Suppressor macrophage treated with lipopolysaccharide for 1 hour (primary cell): ENCODE results near the gene CDC14B.
"Not testable (repeated sequence)": the region's sequence is repeated elsewhere in the genome, so short reads cannot be mapped to it uniquely, and the experiment has no call there.

Source experiments
- DNase-seq, 3 donors: peaks; one replicate each; pipeline ENCODE4 v3.0.0-alpha.2; 2020 to 2022

CDC14B gene

GRCh38 chr9:96619491-96620180 lies at the start of gene CDC14B:
CDC14B (minus strand) TSS chr9:96619843; CDS start chr9:96619378, 465 bp downstream.
- DNase-seq: peak; percentile 72 to 85 (median 75)

DNA sequence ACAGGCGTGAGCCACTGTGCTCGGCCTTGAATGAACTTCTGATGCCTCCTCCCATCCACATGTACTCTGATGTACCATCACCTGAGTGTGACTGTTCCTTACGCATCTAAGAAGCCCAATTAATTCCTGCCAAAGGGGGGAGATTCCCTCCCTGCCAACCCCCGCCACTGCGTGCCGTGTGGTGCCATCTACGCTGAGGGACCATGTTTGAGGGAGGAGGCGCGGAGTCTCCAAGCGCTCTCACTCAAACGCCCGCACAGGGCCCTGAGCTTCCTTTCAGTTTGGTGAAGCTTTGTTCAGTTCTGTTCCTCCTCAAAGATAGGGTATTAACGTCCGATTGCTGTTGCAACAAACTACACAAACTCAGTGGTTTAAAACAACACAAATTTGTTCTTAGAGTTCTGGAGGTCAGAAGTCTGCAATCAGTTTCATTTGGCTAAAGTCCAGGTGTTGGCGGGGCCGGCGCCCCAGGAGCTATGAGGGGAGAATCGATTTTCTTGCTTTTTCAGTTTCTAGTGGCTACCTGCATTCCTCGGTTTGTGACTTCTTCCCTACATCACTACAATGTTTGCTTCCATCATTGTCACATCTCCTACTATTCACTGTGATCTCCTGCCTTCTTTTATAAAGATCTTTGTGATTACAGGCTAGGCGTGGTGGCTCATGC lies 49.4 kb upstream of the CDC14B start:
- no peak for DNase-seq

DNA sequence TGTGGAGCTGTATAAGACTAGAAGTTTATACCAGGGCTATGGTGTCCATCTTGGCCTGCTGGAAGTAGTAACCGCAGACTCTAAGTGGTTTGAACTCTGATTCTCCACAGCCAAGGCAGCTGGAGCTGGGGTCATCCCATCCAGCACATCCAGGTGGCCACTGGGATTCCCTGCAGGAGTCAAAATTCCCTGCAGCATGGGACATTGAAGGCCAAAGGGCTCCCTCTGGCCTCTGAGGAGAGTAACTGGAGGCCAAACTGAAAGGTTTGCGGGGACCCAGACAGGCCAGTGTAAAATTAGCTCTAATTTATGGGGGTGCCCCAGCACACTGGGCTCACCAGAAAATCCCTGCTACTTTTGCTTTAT lies 47.7 kb upstream of the CDC14B start:
- no peak for DNase-seq

DNA sequence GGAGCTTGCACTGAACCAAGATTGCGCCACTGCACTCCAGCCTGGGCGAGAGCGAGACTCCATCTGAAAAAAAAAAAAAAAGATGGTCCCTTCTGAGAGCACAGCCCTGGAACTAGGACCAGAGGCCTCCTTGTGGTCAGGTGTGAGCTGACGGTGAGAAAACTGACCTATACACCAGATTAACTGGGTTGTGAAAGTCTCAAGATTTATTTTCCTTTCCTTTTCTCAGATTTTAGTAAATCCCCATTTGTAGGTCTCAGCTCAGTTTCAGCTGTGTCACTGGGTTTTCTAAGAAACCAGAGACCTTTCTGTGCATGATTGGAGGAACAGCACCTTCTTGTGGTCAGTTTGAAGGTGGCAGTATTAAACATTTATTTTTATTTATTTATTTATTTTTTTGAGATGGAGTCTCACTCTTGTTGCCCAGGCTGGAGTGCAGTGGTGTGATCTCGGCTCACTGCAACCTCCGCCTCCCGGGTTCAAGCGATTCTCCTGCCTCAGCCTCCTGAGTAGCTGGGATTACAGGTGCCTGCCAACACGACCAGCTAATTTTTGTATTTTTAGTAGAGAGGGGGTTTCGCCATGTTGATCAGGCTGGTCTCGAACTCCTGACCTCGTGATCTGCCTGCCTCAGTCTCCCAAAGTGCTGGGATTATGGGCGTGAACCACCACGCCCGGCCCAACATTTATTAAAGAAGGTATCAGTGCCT lies 47.2 kb upstream of the CDC14B start:
- DNase-seq: peak; percentile 77 to 90 (median 86)

GRCh38 chr9:96665789-96666188 lies 46.1 kb upstream of the CDC14B start:
- DNase-seq: no peak

GRCh38 chr9:96663506-96664120 lies 44.0 kb upstream of the CDC14B start:
- no peak for DNase-seq

DNA sequence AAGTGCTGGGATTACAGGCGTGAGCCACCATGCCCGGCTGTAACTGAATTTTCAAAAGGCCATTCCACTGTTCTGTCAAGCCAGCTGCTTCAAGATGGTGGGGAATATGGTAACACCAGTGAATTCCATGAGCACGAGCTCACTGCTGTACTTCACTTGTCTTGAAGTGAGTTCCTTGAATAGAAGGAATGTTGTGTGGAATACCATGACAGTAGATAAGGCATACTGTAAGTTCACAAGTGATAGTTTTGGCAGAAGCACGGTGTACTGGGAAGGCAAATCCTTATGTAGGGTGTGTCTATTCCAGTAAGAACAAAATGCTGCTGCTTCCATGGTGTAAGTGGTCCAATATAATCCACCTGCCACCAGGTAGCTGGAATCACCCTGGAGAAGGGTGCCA lies 42.1 kb upstream of the CDC14B start:
- DNase-seq: no peak

- DNase-seq: no peak
These were observed 41.1 kb upstream of the CDC14B start for GRCh38 chr9:96660692-96661248.

DNA sequence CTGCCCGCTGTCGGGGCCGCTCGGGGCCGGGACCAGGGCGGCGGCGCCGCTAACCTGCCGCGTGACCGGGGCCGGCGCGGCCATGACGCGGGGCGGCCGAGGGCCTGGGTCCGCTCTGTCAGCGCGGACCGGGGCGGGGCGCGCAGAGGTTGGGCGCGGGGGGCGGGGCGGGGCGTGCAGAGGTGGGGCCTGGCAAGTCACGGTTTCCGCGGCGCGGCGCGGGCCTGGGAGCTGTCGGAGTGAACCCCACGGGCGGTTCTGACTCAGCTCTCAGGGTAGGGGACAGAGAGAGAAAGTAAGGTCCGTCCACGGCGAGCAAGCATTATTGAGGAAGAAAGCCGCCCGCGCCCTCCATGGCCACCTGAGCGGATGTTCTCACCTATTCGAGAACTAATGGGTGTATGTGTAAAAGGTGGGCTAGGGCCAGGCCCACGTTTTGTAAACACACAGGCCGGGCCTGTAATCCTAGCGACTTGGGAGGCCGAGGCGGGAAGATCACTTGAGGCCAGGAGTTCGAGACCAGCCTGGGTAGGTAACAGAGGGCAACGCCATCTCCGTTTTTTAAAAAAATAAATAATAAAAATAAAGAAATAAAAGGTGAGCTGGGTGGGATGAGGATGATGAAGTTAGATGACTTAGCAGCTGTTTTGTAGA lies 35.7 kb upstream of the CDC14B start, which contains the start of gene PRXL2C:
Gene PRXL2C (minus strand): TSS at position 120 of the 654 bp plus-strand sequence. CDS start 36 bp downstream, at position 84.
- peak; percentile 92 to 98 (median 97) for DNase-seq

DNA sequence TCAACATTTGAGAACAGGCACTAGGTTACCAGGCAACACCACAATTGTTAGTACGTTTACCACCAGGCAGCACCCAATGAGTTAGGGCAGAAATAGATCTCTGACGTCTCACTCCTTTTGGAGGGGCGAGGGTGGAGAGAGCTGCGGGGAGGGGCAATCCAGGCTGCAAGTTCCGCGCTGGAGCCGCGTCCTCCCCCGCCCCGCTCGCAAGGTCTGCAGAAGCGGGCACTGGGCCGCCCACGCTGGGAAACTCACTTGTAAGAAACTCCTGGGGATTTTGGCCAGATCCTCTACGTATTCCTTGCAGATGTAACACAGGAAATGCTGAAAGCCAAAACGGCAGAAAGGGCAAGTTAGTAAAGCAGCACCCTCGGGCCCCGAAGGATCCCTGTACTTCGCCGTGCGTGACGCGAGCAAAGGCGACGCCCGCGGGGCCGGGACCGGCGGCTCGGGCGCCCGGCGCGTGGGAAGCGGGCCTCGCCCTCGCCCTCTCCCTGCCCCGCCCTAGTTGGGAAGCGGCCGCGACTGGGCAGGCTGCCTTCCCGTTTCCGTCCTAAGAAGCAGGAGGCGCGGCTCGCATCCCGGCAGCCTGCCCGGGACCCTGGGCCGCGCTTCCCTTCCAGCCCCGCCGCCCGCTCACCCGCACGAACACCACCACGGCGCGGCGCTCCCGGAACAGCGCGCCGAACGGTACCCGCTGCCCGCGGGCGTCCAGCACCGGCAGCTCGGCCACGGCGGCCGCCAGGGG lies 35.0 kb upstream of the CDC14B start:
- DNase-seq: peak; percentile 99 to 100 (median 100)

DNA sequence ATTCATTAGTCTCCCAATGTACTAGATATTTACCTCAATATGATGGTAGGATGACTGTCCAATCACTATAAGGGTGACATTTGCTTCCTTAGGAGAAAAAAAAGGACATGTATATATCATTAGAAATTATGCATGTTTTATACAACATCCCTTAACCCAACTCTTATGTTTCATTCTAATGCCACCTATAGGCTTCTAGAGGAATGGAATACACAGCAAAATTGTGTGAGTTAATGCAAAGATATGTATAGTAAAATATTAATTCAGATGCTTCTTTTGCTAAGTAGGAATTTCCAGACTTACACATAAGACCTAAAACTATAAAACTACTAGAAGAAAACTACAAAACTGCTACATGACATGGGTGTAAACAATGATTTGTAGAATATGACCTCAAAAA lies 32.0 kb upstream of the CDC14B start:
- peak in 2 of 3 donors; percentile 49 to 68 for DNase-seq

GRCh38 chr9:96649620-96650324 lies 30.1 kb upstream of the CDC14B start:
- no peak for DNase-seq

DNA sequence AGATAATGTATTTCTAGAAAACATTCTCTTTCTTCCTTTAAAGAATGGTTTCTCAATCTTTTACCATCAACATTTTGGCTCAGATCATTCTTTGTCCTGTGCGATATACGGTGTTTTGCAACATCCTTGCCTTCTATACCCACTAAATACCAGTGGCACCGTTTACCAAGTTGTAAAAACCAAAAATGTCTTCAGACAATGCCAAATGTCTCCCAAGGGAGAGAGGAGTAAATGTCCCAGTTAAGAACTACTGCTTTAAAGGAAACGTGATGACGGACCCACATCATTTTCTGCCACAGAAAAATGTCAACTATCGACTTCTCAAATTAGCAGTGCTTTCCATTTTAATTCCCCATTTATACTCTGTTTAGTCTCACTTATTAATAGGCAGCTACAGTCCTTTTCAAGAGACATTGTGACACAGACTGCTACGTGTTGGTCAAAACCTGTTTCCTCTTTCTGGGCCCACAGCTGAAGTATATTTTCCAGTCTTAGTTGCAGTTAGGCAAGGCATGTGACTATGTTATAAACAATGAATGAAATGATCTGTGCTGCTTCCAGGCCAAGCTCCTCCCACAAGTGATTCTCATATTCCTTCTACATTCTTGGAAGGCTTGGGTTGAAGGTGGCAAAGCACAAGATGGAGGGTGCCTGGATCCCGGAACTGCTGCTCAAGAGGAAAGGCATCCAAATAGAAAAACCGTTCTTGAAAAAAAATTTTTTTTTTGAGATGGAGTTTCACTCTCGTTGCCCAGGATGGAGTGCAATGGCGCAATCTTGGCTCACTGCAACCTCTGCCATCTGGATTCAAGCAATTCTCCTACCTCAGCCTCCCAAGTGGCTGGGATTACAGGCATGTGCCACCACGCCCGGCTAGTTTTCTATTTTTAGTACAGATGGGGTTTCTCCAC lies 26.7 kb upstream of the CDC14B start:
- DNase-seq: peak; percentile 81 to 95 (median 91)

GRCh38 chr9:96644137-96644536 lies 24.5 kb upstream of the CDC14B start:
- DNase-seq: no peak

- DNase-seq: no peak
These were observed 21.9 kb upstream of the CDC14B start for GRCh38 chr9:96641514-96641913.

DNA sequence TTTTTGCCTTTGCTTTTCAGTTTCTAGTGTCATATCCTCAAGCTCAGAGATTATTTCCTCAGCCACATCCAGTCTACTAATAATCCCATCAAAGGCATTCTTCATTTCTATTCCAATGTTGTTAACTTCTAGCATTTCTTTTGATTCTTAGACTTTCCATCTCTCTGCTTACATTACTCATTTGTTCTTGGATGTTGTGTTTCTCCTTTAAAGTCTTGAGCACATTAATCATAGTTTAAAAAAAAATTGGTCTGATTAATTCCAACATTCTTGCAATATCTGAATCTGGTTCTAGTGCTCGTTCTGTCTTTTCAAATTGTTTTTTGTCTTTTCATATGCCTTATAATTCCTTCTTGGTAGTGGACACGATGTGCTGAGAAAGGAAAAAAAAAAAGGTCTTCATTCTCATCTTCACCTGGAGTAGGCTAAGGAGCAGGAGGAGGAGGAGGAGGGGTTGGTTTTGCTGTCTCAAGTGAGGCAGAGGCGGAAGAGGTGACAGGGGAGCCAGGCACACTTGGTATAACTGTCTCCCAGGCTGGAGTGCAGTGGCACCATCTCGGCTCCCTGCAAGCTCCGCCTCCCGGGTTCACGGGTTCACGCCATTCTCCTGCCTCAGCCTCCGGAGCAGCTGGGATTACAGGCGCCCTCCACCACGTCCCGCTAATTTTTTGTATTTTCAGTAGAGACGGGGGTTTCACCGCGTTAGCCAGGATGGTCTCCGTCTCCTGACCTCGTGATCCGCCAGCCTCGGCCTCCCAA lies 19.1 kb upstream of the CDC14B start:
- no peak for DNase-seq

DNA sequence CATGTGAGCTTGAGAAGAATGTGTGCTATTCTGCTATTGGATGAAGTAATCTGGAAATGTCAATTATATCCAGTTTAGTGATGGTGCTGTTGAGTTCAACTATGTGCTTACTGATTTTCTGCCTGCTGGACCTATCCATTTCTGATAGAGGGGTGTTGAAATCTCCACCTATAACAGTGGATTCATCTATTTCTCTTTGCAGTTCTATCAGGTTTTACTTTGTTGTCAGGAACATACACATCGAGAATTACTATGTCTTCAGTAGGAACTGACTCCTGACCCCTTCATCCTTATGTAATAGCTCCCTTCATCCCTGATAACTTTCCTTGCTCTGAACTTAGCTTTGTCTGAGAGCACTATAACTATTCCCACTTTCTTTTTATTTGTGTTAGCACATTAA lies 16.7 kb upstream of the CDC14B start:
- no peak for DNase-seq

DNA sequence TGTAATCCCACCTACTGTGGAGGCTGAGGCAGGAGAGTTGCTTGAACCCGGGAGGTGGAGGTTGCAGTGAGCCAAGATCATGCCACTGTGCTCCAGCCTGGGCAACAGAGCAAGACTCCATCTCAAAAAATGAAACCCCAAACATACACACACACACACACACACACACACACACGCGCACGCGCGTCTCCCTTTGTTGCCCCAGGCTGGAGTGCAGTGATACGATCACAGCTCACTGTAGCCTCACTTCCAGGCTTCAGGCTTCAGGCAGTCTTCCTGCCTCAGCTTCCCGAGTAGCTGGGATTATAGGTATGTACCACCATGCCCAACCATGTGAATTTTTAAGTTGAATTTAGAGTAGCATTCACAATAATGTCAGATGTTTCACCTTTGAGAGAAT lies 13.9 kb upstream of the CDC14B start:
- not testable (repeated sequence) for DNase-seq

GRCh38 chr9:96626912-96627311 lies 7.3 kb upstream of the CDC14B start:
- no peak for DNase-seq
